Gastrocnemius medialis (tissue), 4 donors: ENCODE data around the gene ATP1B1. TPM values are rescaled to one million over a fixed set of nuclear protein-coding genes. Genes with fewer than 3 reads are reported as not detected.

Experiments used
- ATAC-seq, 2 donors: fragments of 150-250 bp; one replicate each; pipeline ENCODE4 v1.9.1; 2016
- DNase-seq, 2 donors: peaks; one replicate each; pipeline ENCODE4 v3.0.0-alpha.2; 2019
- H3K27ac ChIP-seq, 4 donors: fragments of 200-600 bp; sonication (generic); 1 replicate in 1 of 4; 2 replicates in 3 of 4; pipeline ENCODE4 v1.5.1; 2016 to 2018; ENCODE audit warnings: mild to moderate bottlenecking in 2 of 4, moderate library complexity in 1 of 4
- H3K27me3 ChIP-seq, 3 donors: fragments of 200-600 bp; sonication (generic) in 2 of 3; 1 replicate in 1 of 3; 2 replicates in 2 of 3; pipeline versions ENCODE4 v1.5.1 to v1.6.0; 2016 to 2019; ENCODE audit warnings: mild to moderate bottlenecking in 1 of 3, moderate library complexity in 1 of 3
- H3K36me3 ChIP-seq, 2 donors: fragments of 200-600 bp; sonication (generic) in 1 of 2; one replicate each; pipeline ENCODE4 v1.5.1; 2017 to 2018
- H3K4me1 ChIP-seq, 2 donors: fragments of 200-600 bp; sonication (generic) in 1 of 2; one replicate each; pipeline ENCODE4 v1.5.1; 2016 to 2017; ENCODE audit warnings: mild to moderate bottlenecking in 2 of 2
- H3K4me3 ChIP-seq, 4 donors: fragments of 200-600 bp; sonication (generic) in 3 of 4; 1 replicate in 1 of 4; 2 replicates in 3 of 4; pipeline ENCODE4 v1.5.1; 2016 to 2019; ENCODE audit warnings: mild to moderate bottlenecking in 2 of 4
- H3K9me3 ChIP-seq, 3 donors: fragments of 200-600 bp; sonication (generic) in 2 of 3; 1 replicate in 1 of 3; 2 replicates in 2 of 3; pipeline ENCODE4 v1.5.1; 2016 to 2019
- POLR2A ChIP-seq, 2 donors: fragments of 450-650 bp; IDR thresholded peaks; one replicate each; pipeline ENCODE4 v1.6.1; 2017; ENCODE audit warnings: antibody characterized with exemption in 2 of 2, mild to moderate bottlenecking in 2 of 2, moderate library complexity in 2 of 2
- in situ Hi-C, 4 donors: fragments of 200-750 bp; cut with MboI; loops; one replicate each; pipeline versions ENCODE4 v1.15.0 to v1.8.0; 2017; ENCODE audit warnings: low sequenced_read_pairs in 4 of 4
- intact Hi-C: fragments of 100-400 bp; cut with DNase I; formaldehyde crosslinking; loops from one replicate; pipeline ENCODE4 v1.15.1; 2023; ENCODE audit warnings: low total_unique reads
- total RNA-seq, 4 donors: library from RNA; depleted of rRNA; stranded (reverse); fragments of >200 nt; gene quantifications; one replicate each; pipeline versions ENCODE4 v1.1.0 to v1.2.3, GENCODE V29; 2016
- TF ChIP-seq, protein P1 (sequence below), 5 experiments: fragments of 450-650 bp in 3 of 5; fragments of 200-600 bp in 2 of 5; sonication (generic) in 2 of 5; IDR thresholded peaks in 4 of 5; conservative IDR thresholded peaks in 1 of 5; 1 replicate in 4 of 5; 2 replicates in 1 of 5; pipeline ENCODE4 v1.5.1; 2016 to 2019; ENCODE audit warnings: antibody characterized with exemption in 5 of 5, mild to moderate bottlenecking in 3 of 5, moderate library complexity in 3 of 5

The ATP1B1 gene
- total RNA-seq, 4 donors from 2014 or later, result 111 to 377 (median 324) TPM

DNA sequence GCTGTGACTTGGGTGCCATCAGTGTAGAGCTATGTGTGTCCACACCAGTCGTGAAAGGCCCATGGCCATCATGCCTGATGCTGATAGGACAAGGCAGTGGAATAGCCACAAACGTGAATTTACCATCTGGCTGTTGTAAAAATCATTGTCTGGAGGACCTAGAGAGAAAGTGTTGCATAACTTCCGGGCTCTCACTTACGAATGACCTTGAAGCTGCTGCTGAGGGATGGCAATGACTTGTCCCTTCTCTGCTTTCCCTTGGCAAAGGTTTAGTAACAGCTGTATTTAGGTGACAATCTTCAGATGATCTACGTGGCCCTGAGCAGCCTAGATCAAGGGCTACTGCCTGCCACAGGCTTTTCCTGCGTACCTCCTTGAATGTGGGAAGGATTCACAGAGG is 5.8 kb downstream of the ATP1B1 start:
- Histone ChIP-seq H3K27ac (peak overlapping the region; percentile 93 to 99 (median 96)), H3K4me3 (peak overlapping the region in 2 of 4 donors; percentile 40 to 76), H3K9me3 (no peaks in the 10 kb centered on the region), H3K36me3 (peaks cover 0 to 62% of the 10 kb centered on the region in 2 donors), H3K27me3 (no peaks in the 10 kb centered on the region), H3K4me1 (peaks cover 75 to 76% of the 10 kb centered on the region in 2 donors)
- intact Hi-C loops, result loop anchor here (1.0 to 10.0 kb wide), 3 partner anchors 504 to 1559 kb away; partner anchors contain the start of gene SCYL3
- in situ Hi-C loops, result loop anchor here (5.0 to 25.0 kb wide), 8 partner anchors 370 to 1175 kb away; partner anchors contain the start of genes SLC19A2 (in 3 of the 4), DCAF6 (in 1 of the 4) and MPC2 (in 1 of the 4)
- TF ChIP-seq POLR2A (IDR thresholded peaks at IDR 0.05), result peak in 1 of 2 donors; percentile 57
- TF ChIP-seq, protein P1, sequence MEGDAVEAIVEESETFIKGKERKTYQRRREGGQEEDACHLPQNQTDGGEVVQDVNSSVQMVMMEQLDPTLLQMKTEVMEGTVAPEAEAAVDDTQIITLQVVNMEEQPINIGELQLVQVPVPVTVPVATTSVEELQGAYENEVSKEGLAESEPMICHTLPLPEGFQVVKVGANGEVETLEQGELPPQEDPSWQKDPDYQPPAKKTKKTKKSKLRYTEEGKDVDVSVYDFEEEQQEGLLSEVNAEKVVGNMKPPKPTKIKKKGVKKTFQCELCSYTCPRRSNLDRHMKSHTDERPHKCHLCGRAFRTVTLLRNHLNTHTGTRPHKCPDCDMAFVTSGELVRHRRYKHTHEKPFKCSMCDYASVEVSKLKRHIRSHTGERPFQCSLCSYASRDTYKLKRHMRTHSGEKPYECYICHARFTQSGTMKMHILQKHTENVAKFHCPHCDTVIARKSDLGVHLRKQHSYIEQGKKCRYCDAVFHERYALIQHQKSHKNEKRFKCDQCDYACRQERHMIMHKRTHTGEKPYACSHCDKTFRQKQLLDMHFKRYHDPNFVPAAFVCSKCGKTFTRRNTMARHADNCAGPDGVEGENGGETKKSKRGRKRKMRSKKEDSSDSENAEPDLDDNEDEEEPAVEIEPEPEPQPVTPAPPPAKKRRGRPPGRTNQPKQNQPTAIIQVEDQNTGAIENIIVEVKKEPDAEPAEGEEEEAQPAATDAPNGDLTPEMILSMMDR (IDR thresholded peaks at IDR 0.05 in 4 of 5, conservative IDR thresholded peaks at IDR 0.05 in 1 of 5), result no peak
- ATAC-seq (peak; percentile 62 to 71), DNase-seq (peak; percentile 69 to 85)

DNA sequence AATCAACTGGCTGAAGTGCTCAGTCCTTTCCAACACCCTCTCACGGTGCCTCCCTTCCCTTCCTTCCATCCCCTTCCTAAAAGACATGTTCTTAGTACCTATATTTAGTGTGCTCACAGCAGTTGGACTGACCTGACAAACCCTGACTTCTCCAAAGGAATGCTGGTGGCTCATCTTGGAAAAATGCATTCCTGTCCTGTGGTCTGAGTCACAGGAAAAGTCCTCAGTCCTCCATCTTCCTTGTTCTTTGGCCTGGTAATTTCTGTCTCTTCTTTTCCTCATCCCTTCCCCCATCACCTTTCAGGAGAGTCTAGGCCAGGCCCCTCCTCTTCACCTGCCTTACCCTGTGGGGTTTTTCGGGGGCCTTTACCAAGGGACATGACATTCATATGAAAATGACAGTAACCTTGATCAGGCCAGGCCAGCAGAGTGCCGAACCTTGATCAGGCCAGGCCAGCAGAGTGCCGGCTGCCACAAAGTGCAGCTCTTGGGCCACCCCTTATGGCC is 7.2 kb downstream of the ATP1B1 start:
- Histone ChIP-seq H3K4me1 (peaks cover 87 to 90% of the 10 kb centered on the region in 2 donors), H3K27me3 (no peaks in the 10 kb centered on the region), H3K27ac (peak overlapping the region; percentile 93 to 99 (median 96)), H3K9me3 (no peaks in the 10 kb centered on the region), H3K4me3 (peak overlapping the region in 2 of 4 donors; percentile 9 to 40), H3K36me3 (peaks cover 0 to 53% of the 10 kb centered on the region in 2 donors)
- intact Hi-C loops, result loop anchor here (1.0 to 10.0 kb wide), 3 partner anchors 370 to 1557 kb away; partner anchors contain the start of gene SCYL3
- in situ Hi-C loops, result loop anchor here (5.0 to 25.0 kb wide), 8 partner anchors 369 to 1176 kb away; partner anchors contain the start of genes SLC19A2 (in 3 of the 4), DCAF6 (in 1 of the 4) and MPC2 (in 1 of the 4)
- DNase-seq, result peak in 1 of 2 donors; percentile 70
- peak; percentile 31 to 33 for ATAC-seq
- no peak for TF ChIP-seq POLR2A (IDR thresholded peaks at IDR 0.05)
- TF ChIP-seq, protein P1 (IDR thresholded peaks at IDR 0.05 in 4 of 5, conservative IDR thresholded peaks at IDR 0.05 in 1 of 5), result no peak

DNA sequence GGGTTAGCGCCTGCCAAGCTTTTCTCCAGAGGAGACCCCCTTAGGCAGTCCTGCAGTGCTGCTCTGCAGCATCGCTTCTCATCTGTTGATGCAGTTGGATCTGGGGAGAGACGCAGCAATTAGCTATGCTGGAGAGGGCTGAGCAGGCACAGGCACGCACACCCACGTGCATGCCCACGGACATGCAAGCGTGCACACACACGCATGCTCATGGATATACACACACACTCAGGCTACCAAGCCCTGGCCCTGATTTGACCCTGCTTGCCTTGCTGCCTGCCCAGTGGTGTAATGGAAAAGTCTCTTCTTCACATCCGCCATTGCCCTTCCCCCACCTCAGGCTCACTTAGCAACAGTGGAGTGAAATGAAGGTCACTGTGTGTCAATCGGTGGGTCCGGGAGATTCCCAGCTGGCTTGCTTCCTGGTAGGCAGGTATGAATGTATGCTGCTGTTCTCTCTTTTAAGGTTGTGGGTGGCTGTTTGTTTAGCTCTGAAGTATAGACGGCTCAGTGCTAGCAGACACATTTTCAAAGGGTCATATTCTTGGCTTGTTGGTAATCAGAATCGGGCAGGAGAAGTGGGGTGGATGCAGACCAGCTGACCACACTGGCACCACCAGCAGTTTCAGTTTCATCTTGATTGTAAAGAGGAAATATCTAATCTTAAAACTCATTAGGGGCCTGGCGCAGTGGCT is 9.5 kb downstream of the ATP1B1 start:
- Histone ChIP-seq H3K36me3 (peaks cover 0 to 53% of the 10 kb centered on the region in 2 donors), H3K4me1 (peaks cover 95 to 97% of the 10 kb centered on the region in 2 donors), H3K27ac (peak overlapping the region; percentile 93 to 99 (median 96)), H3K27me3 (no peaks in the 10 kb centered on the region), H3K4me3 (peak overlapping the region in 3 of 4 donors; percentile 12 to 35 (median 26)), H3K9me3 (no peaks in the 10 kb centered on the region)
- ATAC-seq (peak in 1 of 2 donors; percentile 37), DNase-seq (peak in 1 of 2 donors; percentile 89)
- in situ Hi-C loops (loop anchor here (10.0 to 25.0 kb wide), 6 partner anchors 369 to 1179 kb away; partner anchors contain the start of genes SLC19A2 (in 3 of the 4), DCAF6 (in 1 of the 4) and MPC2 (in 1 of the 4)), intact Hi-C loops (loop anchor here (10.0 kb wide), 1 partner anchor 779 kb away; the partner anchor contains the start of gene SCYL3)
- TF ChIP-seq, protein P1 (IDR thresholded peaks at IDR 0.05 in 4 of 5, conservative IDR thresholded peaks at IDR 0.05 in 1 of 5), result no peak
- TF ChIP-seq POLR2A (IDR thresholded peaks at IDR 0.05), result no peak

DNA sequence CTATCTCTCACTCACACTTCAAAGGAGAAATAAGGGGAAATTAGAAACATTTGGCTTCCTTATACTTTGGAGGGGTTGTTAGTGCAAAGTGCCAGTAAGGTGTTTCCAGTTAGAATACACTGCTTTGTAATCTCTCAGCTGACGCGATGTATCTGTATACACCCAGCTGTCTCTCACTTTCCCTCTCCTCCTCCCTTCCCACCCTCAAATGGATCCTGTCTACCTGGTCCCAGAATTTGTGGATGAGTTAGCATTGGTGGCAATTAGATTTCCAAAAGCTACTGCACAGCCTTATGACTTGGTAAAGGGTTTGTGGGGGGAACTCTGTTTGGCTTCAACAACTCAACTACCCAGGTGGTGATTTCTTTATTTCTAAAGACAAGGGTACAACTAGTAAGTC is 10.5 kb downstream of the ATP1B1 start:
- ATAC-seq (no peak), DNase-seq (no peak)
- peaks cover 88 to 91% of the 10 kb centered on the region in 2 donors for H3K4me1 ChIP-seq
- in situ Hi-C loops (loop anchor here (10.0 to 25.0 kb wide), 6 partner anchors 368 to 1180 kb away; partner anchors contain the start of genes SLC19A2 (in 3 of the 4), DCAF6 (in 1 of the 4) and MPC2 (in 1 of the 4)), intact Hi-C loops (loop anchor here (10.0 kb wide), 1 partner anchor 778 kb away; the partner anchor contains the start of gene SCYL3)
- peaks cover 0 to 50% of the 10 kb centered on the region in 2 donors for H3K36me3 ChIP-seq
- H3K27ac ChIP-seq, result peak overlapping the region; percentile 93 to 99 (median 96)
- TF ChIP-seq, protein P1 (IDR thresholded peaks at IDR 0.05 in 4 of 5, conservative IDR thresholded peaks at IDR 0.05 in 1 of 5), result no peak
- H3K4me3 ChIP-seq, result peak overlapping the region in 2 of 4 donors; percentile 26 to 34
- H3K27me3 ChIP-seq, result no peaks in the 10 kb centered on the region
- H3K9me3 ChIP-seq, result no peaks in the 10 kb centered on the region
